Large intestine (tissue), 3 donors: ENCODE measurements around the gene TRAF2. TPM values are rescaled to one million over a fixed set of nuclear protein-coding genes. Genes with fewer than 3 reads are reported as not detected.
A peak's percentile ranks its signal among the peaks of the same experiment; 100 is the strongest.

Experiments used
- DNase-seq, 2 donors: peaks; one replicate each; pipeline versions ENCODE4 v3.0.0 to v3.0.0-alpha.2; 2013
- H3K27ac ChIP-seq: one replicate; pipeline ENCODE4 v1.5.1; 2013; ENCODE audit warnings: low read length
- H3K27me3 ChIP-seq: 2 replicates; pipeline ENCODE4 v1.6.1; 2013; ENCODE audit warnings: low read length; ENCODE audit not compliant: control insufficient read depth, insufficient read depth
- H3K36me3 ChIP-seq: 2 replicates; pipeline ENCODE4 v1.6.1; 2013; ENCODE audit warnings: low read length; ENCODE audit not compliant: control insufficient read depth, insufficient read depth
- H3K4me1 ChIP-seq: one replicate; pipeline ENCODE4 v1.6.1; 2013; ENCODE audit warnings: low read length; ENCODE audit not compliant: control insufficient read depth, insufficient read depth
- H3K4me3 ChIP-seq: one replicate; pipeline ENCODE4 v1.5.1; 2013; ENCODE audit warnings: low read length
- H3K9me3 ChIP-seq: one replicate; pipeline ENCODE4 v1.6.1; 2013; ENCODE audit warnings: mild to moderate bottlenecking, low read depth, low read length, moderate library complexity; ENCODE audit not compliant: control insufficient read depth
- WGBS: methylation state at CpG from one replicate; pipeline ENCODE4 v1.1.5; 2013; ENCODE audit warnings: low lambda C conversion rate; ENCODE audit not compliant: insufficient coverage; 5-methylcytosine and 5-hydroxymethylcytosine counted together
- polyA plus RNA-seq: library from polyadenylated mRNA; unstranded; fragments of 120-200 nt; gene quantifications from one replicate; pipeline ENCODE4 v1.2.1, GENCODE V29; 2013

TRAF2 gene
- polyA plus RNA-seq, 1 donor: 18.5 TPM

- Histone ChIP-seq H3K27me3 (peaks cover 40% of the 10 kb centered on the region), H3K36me3 (peaks cover 25% of the 10 kb centered on the region), H3K4me1 (peaks cover 49% of the 10 kb centered on the region), H3K27ac (peak overlapping the region; percentile 100), H3K4me3 (peak overlapping the region; percentile 100), H3K9me3 (peaks cover 32% of the 10 kb centered on the region)
- peak; percentile 86 to 92 for DNase-seq
- WGBS: no CpG with 5 or more reads among the region's 48 CpGs
Measured at GRCh38 chr9:136847826-136848392, 38.4 kb upstream of the TRAF2 start.

DNA sequence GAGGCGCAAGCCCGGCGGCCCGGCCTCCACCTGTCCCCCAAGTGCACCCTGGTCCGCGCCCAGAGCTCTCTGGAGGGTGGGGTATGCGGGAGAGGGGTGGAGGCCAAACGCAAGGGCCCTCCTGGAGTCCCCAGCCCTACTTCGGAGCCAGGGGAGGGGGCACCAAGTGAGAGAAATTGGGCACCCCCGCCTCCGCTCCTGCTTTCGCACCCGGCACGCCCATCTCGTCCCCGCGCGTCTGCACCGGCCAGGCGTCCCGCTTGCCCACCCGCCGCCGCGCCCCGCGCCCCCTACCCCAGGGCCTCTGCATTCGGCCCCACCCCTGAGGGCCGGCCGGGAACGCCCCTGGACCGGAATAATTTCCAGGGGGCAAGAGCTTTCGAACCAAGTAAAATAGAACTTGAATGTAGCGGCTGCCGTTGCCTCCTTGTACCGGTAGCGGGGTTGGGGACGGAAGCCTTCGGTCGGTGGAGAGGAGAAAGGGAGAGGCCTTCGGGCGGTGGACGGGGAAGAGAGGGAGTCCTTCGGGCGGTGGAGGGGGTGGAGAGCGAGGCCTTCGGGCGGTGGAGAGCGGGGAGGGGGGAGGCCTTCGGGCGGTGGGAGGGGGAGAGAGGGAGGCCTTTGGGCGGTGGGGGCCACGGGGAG lies 37.8 kb upstream of the TRAF2 start:
- DNase-seq: peak in 1 of 2 donors; percentile 77
- peaks cover 48% of the 10 kb centered on the region for H3K4me1 ChIP-seq
- WGBS: no CpG with 5 or more reads among the region's 53 CpGs

DNA sequence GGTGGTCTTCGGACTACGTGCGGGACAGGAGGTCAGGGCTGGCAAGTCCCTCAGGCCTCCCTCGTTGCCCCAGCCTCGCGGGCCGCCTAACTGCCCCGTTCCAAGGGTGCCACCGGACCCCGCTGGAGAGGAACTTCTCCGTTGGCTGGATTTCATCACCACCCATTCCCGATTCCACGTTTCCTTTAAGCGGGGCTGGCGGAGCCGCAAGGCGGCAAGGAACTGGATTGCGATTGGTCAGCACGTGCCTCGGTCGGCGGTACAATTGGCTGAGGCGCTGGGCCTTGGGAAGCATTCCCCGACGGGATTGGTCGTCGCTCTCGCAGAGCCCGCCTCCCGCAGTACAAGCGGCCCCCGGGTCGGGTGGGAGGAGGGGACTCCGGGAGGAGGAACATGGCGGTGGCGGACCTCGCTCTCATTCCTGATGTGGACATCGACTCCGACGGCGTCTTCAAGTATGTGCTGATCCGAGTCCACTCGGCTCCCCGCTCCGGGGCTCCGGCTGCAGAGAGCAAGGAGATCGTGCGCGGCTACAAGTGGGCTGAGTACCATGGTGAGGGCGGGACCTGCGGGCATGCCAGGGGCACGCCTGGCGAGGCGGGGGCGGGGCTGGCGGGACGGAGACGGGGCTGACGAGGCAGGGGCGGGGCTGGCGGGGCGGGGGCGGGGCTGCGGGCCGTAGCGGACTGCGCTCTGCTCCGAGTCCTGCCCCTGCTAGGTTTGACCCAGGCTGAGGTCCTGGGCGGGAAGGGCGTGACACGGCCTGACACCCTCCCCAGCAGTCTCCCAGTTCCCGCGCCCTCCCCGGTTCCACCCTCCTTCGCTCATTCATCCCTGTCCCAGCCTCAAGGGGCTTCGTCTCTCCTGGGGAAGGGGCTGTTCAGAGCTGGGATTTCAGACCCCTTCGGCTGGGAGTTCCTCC lies 37.0 kb upstream of the TRAF2 start, which contains the start of gene PHPT1:
PHPT1 (plus strand) TSS at position 372 of the 922 bp plus-strand sequence; CDS start at position 394, 22 bp downstream.
- peaks cover 36% of the 10 kb centered on the region for H3K36me3 ChIP-seq
- peak; percentile 99 for DNase-seq
- peak within 1 kb of the TSS; percentile 100 for H3K27ac ChIP-seq
- WGBS: 0% methylated on average over 2 of the region's 77 CpGs
- peaks cover 49% of the 10 kb centered on the region for H3K4me1 ChIP-seq
- H3K4me3 ChIP-seq: peak within 1 kb of the TSS; percentile 100
- H3K9me3 ChIP-seq: peaks cover 30% of the 10 kb centered on the region
- peaks cover 28% of the 10 kb centered on the region for H3K27me3 ChIP-seq

More for the DNA sequence above, 37.8 kb upstream of the TRAF2 start:
- peak overlapping the region; percentile 100 for H3K4me3 ChIP-seq
- peaks cover 30% of the 10 kb centered on the region for H3K36me3 ChIP-seq
- H3K9me3 ChIP-seq: peaks cover 32% of the 10 kb centered on the region
- H3K27me3 ChIP-seq: peaks cover 36% of the 10 kb centered on the region
- peak overlapping the region; percentile 100 for H3K27ac ChIP-seq

- Histone ChIP-seq H3K9me3 (peaks cover 25% of the 10 kb centered on the region), H3K36me3 (peaks cover 45% of the 10 kb centered on the region), H3K4me1 (peaks cover 57% of the 10 kb centered on the region), H3K27ac (peak overlapping the region; percentile 100), H3K4me3 (peak overlapping the region; percentile 100), H3K27me3 (peaks cover 24% of the 10 kb centered on the region)
- peak in 1 of 2 donors; percentile 32 for DNase-seq
- no CpG with 5 or more reads among the region's 43 CpGs for WGBS
Measured at GRCh38 chr9:136849960-136850865, 36.1 kb upstream of the TRAF2 start.

DNA sequence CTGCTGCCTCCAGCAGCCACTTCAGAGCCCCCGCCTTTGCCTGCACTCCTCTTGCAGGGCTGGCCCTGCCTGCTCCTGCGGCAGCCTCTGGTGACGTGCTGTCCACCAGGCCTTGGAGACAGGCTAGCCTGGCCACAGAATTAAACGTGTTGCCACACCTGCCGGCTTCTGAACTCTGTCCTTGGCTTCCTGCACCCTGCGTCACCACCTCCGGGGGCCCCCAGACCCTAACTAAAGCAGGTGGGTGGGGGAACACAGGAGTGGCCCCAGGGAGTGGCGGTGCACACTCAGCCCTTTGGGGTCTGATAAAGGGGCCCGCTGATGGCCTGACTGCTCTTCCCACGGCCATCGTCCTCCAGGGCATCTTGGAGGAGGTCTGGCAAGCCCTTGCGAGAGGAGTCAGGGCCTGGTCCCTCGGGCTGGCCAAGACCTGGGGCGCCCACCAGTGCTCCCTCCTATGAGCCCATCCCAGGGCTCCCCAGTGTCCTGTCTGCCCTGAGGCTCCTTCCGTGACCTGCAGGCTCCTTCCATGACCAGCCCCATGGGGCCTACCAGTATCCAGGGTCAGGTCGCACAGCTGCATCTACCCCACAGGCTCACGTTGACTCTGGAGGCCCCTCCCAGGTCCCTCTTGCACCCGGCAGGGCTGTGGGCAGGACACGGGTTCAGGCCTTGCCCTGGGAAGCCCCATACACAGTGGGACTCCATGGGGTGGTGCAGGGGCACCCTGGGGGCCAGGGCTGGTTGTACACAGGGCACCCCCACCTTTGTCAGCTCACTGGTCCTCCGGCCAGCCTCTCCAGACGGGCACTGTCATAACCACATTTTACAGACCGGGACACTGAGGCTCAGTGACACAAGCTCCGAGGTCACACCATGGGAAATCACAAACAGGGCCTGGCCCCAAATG lies 35.2 kb upstream of the TRAF2 start:
- peak overlapping the region; percentile 100 for H3K4me3 ChIP-seq
- H3K27ac ChIP-seq: peak overlapping the region; percentile 100
- peak; percentile 73 to 87 for DNase-seq
- peaks cover 53% of the 10 kb centered on the region for H3K36me3 ChIP-seq
- H3K4me1 ChIP-seq: peaks cover 64% of the 10 kb centered on the region
- H3K27me3 ChIP-seq: peaks cover 16% of the 10 kb centered on the region
- H3K9me3 ChIP-seq: peaks cover 20% of the 10 kb centered on the region
- WGBS: no CpG with 5 or more reads among the region's 23 CpGs

DNA sequence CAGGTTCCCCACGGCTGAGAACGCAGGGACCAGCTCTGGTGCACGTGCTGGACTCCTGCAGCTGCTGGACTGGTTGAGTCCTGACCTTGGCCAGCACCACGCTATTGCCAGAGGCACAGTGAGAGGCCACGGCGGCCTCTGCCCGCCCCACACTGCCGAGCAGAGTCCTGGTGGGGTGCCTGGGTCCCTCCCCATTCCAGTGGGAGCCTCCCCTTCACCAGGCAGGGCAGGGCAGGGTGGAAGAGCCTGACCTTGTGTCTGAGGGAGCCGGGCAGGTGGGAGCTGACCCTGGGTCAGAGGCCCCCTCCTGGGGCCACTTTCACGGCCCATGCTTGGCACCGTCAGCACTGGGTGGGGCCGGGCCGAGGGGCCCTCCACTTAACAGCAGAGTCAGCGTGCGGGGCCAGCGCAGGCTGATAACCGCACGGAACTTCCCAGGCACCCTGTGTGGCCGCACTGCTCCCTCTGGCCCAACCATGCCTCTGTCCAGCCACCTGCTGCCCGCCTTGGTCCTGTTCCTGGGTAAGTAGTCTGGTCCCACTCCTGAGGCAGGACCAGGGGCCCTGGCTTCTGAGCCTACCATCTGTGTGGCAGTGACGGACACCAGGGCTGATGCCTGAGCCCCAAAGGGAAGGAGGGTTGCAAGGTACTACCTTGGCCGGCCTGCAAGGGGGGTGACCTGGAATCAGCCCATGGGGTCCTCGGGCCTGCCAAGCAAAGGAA lies 34.2 kb upstream of the TRAF2 start, which contains the start of gene MAMDC4:
MAMDC4 (plus strand) TSS at position 406 of the 723 bp plus-strand sequence; CDS start at position 477, 71 bp downstream.
- peak; percentile 89 to 94 for DNase-seq
- Histone ChIP-seq H3K4me1 (peaks cover 70% of the 10 kb centered on the region), H3K9me3 (peaks cover 14% of the 10 kb centered on the region), H3K27me3 (peaks cover 8% of the 10 kb centered on the region), H3K36me3 (peaks cover 63% of the 10 kb centered on the region), H3K4me3 (peak within 1 kb of the TSS; percentile 100), H3K27ac (peak within 1 kb of the TSS; percentile 100)
- WGBS: no CpG with 5 or more reads among the region's 23 CpGs

GRCh38 chr9:136852664-136853595 lies 33.4 kb upstream of the TRAF2 start:
- Histone ChIP-seq H3K27ac (peak overlapping the region; percentile 100), H3K9me3 (peaks cover 12% of the 10 kb centered on the region), H3K4me3 (peak overlapping the region; percentile 100), H3K36me3 (peaks cover 70% of the 10 kb centered on the region), H3K27me3 (peaks cover 2% of the 10 kb centered on the region), H3K4me1 (peaks cover 77% of the 10 kb centered on the region)
- peak in 1 of 2 donors; percentile 34 for DNase-seq
- WGBS: no CpG with 5 or more reads among the region's 29 CpGs

DNA sequence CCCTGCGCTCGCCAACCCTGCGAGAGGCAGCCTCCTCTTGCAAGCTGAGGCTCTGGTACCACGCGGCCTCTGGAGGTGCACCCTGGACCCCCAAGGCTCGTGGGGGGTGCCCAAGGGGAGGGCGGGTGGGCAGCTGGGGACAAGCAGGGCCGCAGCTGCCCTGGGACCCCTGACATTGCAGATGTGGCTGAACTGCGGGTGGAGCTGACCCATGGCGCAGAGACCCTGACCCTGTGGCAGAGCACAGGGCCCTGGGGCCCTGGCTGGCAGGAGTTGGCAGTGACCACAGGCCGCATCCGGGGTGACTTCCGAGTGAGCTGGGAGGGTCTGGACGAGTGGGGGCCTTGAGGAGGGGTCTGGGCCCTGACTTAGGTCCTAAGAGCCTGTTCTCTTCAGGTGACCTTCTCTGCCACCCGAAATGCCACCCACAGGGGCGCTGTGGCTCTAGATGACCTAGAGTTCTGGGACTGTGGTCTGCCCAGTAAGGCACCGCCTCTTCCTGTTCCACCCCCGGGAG lies 32.7 kb upstream of the TRAF2 start:
- WGBS: no CpG with 5 or more reads among the region's 18 CpGs
- no peak for DNase-seq
- Histone ChIP-seq H3K9me3 (peaks cover 15% of the 10 kb centered on the region), H3K36me3 (peaks cover 76% of the 10 kb centered on the region), H3K27me3 (no peaks in the 10 kb centered on the region), H3K4me1 (peaks cover 84% of the 10 kb centered on the region), H3K4me3 (peak overlapping the region; percentile 100), H3K27ac (peak overlapping the region; percentile 100)
